Adrenal gland (tissue), 12 donors: Measurements from ENCODE around the gene UTP20. TPM values are rescaled to one million over a fixed set of nuclear protein-coding genes. Genes with fewer than 3 reads are reported as not detected.

Source experiments
- DNase-seq, 7 donors: peaks; one replicate each; pipeline ENCODE4 v3.0.0-alpha.2; 2019 to 2020
- H3K27ac ChIP-seq, 5 donors: fragments of 200-600 bp; sonication (generic) in 4 of 5; 1 replicate in 3 of 5; 2 replicates in 2 of 5; pipeline versions ENCODE4 v1.5.1 to v1.8.0; 2016 to 2020; ENCODE audit warnings: mild to moderate bottlenecking in 1 of 5
- H3K27me3 ChIP-seq: fragments of 200-600 bp; 2 replicates; pipeline ENCODE4 v1.8.0; 2021
- H3K36me3 ChIP-seq, 2 donors: fragments of 200-600 bp; replicated peaks in 1 of 2; 1 replicate in 1 of 2; 2 replicates in 1 of 2; pipeline versions ENCODE4 v1.5.1 to v1.8.0; 2018 to 2022
- H3K4me1 ChIP-seq, 2 donors: fragments of 200-600 bp; replicated peaks in 1 of 2; 1 replicate in 1 of 2; 2 replicates in 1 of 2; pipeline versions ENCODE4 v1.5.1 to v1.8.0; 2018 to 2021
- H3K4me3 ChIP-seq, 4 donors: fragments of 200-600 bp; sonication (generic) in 3 of 4; one replicate each; pipeline ENCODE4 v1.5.1; 2016 to 2018
- H3K9me3 ChIP-seq, 3 donors: fragments of 200-600 bp; sonication (generic) in 1 of 3; replicated peaks in 1 of 3; 1 replicate in 2 of 3; 2 replicates in 1 of 3; pipeline versions ENCODE4 v1.5.1 to v1.8.0; 2016 to 2021
- POLR2A ChIP-seq, 2 donors: fragments of 450-650 bp; IDR thresholded peaks; one replicate each; pipeline ENCODE4 v1.6.1; 2017; ENCODE audit warnings: antibody characterized with exemption in 2 of 2, mild to moderate bottlenecking in 2 of 2, moderate library complexity in 1 of 2
- WGBS, 4 donors: extraction: QIAGEN DNeasy Blood & Tissue Kit in 2 of 4; methylation state at CpG; one replicate each; pipeline versions ENCODE4 v1.1.5 to v1.1.7; 2013 to 2017; 5-methylcytosine and 5-hydroxymethylcytosine counted together
- intact Hi-C, 2 donors: fragments of 100-400 bp; cut with DNase I; formaldehyde crosslinking; loops; one replicate each; pipeline versions ENCODE4 v1.14.1 to v1.15.0; 2022 to 2023
- polyA plus RNA-seq, 3 donors: library from polyadenylated mRNA; stranded (reverse); fragments of 200-250 nt in 2 of 3; fragments of 350-450 nt in 1 of 3; fragmentation: Illumina TruSeq in 1 of 3; extraction: RNeasy Lipid Tissue Mini Kit (QIAGEN cat#74804) in 1 of 3; gene quantifications; one replicate each; pipeline ENCODE4 v1.2.3, GENCODE V29; 2013 to 2014
- total RNA-seq, 9 donors: library from RNA; depleted of rRNA in 4 of 9; stranded (reverse); fragments of >200 nt in 4 of 9; fragments of 120-200 nt in 1 of 9; fragmentation: NEBNext Ultra II Directional in 1 of 9; extraction: Animal tissue kit (Norgen Biotek cat#: 25700) in 1 of 9; gene quantifications; one replicate each; pipeline versions ENCODE4 v1.1.0 to v1.2.4, GENCODE V29; 2013 to 2023
- TF ChIP-seq, protein P1 (sequence below), 6 experiments: fragments of 450-650 bp in 4 of 6; fragments of 200-600 bp in 2 of 6; sonication (generic) in 1 of 6; IDR thresholded peaks; 1 replicate in 5 of 6; 2 replicates in 1 of 6; pipeline versions ENCODE4 v1.5.1 to v1.8.0; 2016 to 2021; ENCODE audit warnings: antibody characterized with exemption in 6 of 6, mild to moderate bottlenecking in 2 of 6, moderate library complexity in 1 of 6
- donor health status: healthy with polysubstance abuse.
- donor health status: Bipolar disorder and iron deficiency.
- donor health status: DM: yes; HTN: yes; CAD: no.
- donor health status: DM: no; HTN: no; CAD: no.
- donor health status: DM: no; HTN: no; CAD: no.
- donor health status: DM: yes; HTN: yes; CAD: no.

UTP20 gene
- total and polyA plus RNA-seq, 12 donors: 1.9 to 17.5 (median 15.0) TPM

GRCh38 chr12:101277443-101277842 lies 2.5 kb upstream of the UTP20 start:
- Histone ChIP-seq H3K27ac (no peak overlapping the region), H3K4me1 (peaks cover 0 to 13% of the 10 kb centered on the region in 2 donors), H3K4me3 (no peak overlapping the region), H3K9me3 (no peaks in the 10 kb centered on the region), H3K36me3 (no peaks in the 10 kb centered on the region), H3K27me3 (no peaks in the 10 kb centered on the region)
- intact Hi-C loops: no loop called here
- no peak for DNase-seq
- WGBS, 4 donors: 81 to 90% (median 87%) methylated on average over 3 of the region's 3 CpGs
- no peak for TF ChIP-seq POLR2A (IDR thresholded peaks at IDR 0.05)
- TF ChIP-seq, protein P1, sequence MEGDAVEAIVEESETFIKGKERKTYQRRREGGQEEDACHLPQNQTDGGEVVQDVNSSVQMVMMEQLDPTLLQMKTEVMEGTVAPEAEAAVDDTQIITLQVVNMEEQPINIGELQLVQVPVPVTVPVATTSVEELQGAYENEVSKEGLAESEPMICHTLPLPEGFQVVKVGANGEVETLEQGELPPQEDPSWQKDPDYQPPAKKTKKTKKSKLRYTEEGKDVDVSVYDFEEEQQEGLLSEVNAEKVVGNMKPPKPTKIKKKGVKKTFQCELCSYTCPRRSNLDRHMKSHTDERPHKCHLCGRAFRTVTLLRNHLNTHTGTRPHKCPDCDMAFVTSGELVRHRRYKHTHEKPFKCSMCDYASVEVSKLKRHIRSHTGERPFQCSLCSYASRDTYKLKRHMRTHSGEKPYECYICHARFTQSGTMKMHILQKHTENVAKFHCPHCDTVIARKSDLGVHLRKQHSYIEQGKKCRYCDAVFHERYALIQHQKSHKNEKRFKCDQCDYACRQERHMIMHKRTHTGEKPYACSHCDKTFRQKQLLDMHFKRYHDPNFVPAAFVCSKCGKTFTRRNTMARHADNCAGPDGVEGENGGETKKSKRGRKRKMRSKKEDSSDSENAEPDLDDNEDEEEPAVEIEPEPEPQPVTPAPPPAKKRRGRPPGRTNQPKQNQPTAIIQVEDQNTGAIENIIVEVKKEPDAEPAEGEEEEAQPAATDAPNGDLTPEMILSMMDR (IDR thresholded peaks at IDR 0.05): no peak

GRCh38 chr12:101287357-101287756 lies 7.5 kb downstream of the UTP20 start:
- Histone ChIP-seq H3K9me3 (no peaks in the 10 kb centered on the region), H3K27me3 (no peaks in the 10 kb centered on the region), H3K4me3 (no peak overlapping the region), H3K36me3 (peaks cover 0 to 34% of the 10 kb centered on the region in 2 donors), H3K27ac (no peak overlapping the region), H3K4me1 (no peaks in the 10 kb centered on the region)
- 73 to 82% (median 79%) methylated on average over 3 of the region's 3 CpGs for WGBS, 4 donors
- intact Hi-C loops: no loop called here
- TF ChIP-seq, protein P1 (IDR thresholded peaks at IDR 0.05): no peak
- TF ChIP-seq POLR2A (IDR thresholded peaks at IDR 0.05): no peak
- no peak for DNase-seq

DNA sequence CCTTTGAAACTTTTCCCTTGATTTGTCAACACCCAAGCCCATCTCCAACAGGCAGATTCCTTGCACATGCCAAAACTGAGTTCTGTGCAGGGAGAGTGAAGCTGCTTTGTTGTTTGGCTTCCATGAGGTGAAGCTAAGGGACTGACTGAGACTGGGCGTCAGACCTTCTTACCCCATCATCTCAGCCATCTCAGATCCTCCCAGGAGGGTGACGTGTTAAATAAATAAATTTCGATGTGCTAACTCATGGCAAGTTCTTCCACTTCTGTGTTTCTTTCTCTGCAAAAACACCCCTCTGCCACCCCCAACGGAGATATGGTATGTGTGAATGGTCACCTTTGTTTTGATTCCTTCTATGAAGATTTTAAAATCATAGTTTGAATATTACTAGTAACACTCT lies 17.8 kb downstream of the UTP20 start:
- no peak for TF ChIP-seq POLR2A (IDR thresholded peaks at IDR 0.05)
- TF ChIP-seq, protein P1 (IDR thresholded peaks at IDR 0.05): no peak
- 85 to 96% (median 92%) methylated on average over 4 of the region's 4 CpGs for WGBS, 4 donors
- no peaks in the 10 kb centered on the region for H3K27me3 ChIP-seq
- no peaks in the 10 kb centered on the region for H3K9me3 ChIP-seq
- DNase-seq: no peak
- peaks cover 0 to 34% of the 10 kb centered on the region in 2 donors for H3K36me3 ChIP-seq
- H3K4me1 ChIP-seq: no peaks in the 10 kb centered on the region
- no peak overlapping the region for H3K27ac ChIP-seq
- intact Hi-C loops: no loop called here
- H3K4me3 ChIP-seq: no peak overlapping the region

DNA sequence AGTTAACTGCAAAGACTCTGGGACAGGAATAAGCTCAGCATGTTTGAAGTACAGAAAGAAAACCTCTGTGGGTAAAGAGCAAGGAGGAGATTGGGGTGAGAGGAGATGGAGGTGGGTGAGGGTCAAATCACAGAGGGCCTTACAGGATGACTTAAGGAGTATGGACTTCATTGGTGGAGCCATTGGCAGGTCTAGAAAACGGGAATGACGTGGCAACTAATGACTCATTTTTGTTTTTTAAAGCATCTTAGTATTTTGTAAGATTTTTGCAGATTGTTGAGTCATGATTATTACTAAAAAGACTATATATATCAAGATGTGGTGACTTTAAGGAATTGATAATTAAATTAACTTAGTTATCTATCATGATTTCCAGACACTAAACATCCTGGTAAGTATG lies 18.5 kb downstream of the UTP20 start:
- no peak for TF ChIP-seq POLR2A (IDR thresholded peaks at IDR 0.05)
- TF ChIP-seq, protein P1 (IDR thresholded peaks at IDR 0.05): no peak
- intact Hi-C loops: no loop called here
- no peaks in the 10 kb centered on the region for H3K27me3 ChIP-seq
- no peak for DNase-seq
- H3K4me3 ChIP-seq: no peak overlapping the region
- no peak overlapping the region for H3K27ac ChIP-seq
- H3K4me1 ChIP-seq: no peaks in the 10 kb centered on the region
- H3K36me3 ChIP-seq: peaks cover 0 to 38% of the 10 kb centered on the region in 2 donors
- no peaks in the 10 kb centered on the region for H3K9me3 ChIP-seq
- 61 to 87% (median 80%) methylated on average over 2 of the region's 2 CpGs for WGBS, 4 donors
